PC-9 (cell line): ENCODE data around the gene SDK2. TPM values are rescaled to one million over a fixed set of nuclear protein-coding genes. Genes with fewer than 3 reads are reported as not detected.

Source experiments
- BruUV-seq: library from RNA; stranded (reverse); fragments of 400-500 nt; replicated peaks from 2 replicates; lab custom pipeline; 2021; lab: Mats Ljungman, UMichigan
- CTCF ChIA-PET: fragments of 300-600 bp; sonication (Branson Sonifier 250); formaldehyde crosslinking; loops from one replicate; lab custom pipeline; 2022; ENCODE audit warnings: antibody characterized with exemption; lab: Charles Lee
- POLR2A ChIA-PET: fragments of 300-600 bp; sonication (Branson Sonifier 250); formaldehyde crosslinking; loops from one replicate; lab custom pipeline; 2022; ENCODE audit warnings: antibody characterized with exemption; ENCODE audit not compliant: unreplicated experiment; lab: Charles Lee
- DNase-seq, 2 experiments: peaks; one replicate each; pipeline versions ENCODE4 v3.0.0 to v3.0.0-alpha.2; 2015 to 2022; ENCODE audit warnings: mixed read lengths in 1 of 2
- H2AFZ ChIP-seq: fragments of 200-600 bp; sonication (generic); 2 replicates; pipeline ENCODE4 v1.8.1; 2017; ENCODE audit warnings: antibody characterized with exemption
- H3F3A ChIP-seq: fragments of 200-600 bp; sonication (generic); 2 replicates; pipeline ENCODE4 v1.8.1; 2017; ENCODE audit warnings: antibody characterized with exemption, mild to moderate bottlenecking, low read depth; ENCODE audit not compliant: insufficient read depth
- H3K27ac ChIP-seq: fragments of 200-600 bp; sonication (generic); 2 replicates; pipeline ENCODE4 v1.6.1; 2016; ENCODE audit warnings: mixed run types
- H3K27me3 ChIP-seq: fragments of 200-600 bp; sonication (generic); 2 replicates; pipeline ENCODE4 v1.6.1; 2016; ENCODE audit warnings: low read depth, mixed run types; ENCODE audit not compliant: insufficient read depth
- H3K36me3 ChIP-seq: fragments of 200-600 bp; sonication (generic); 2 replicates; pipeline ENCODE4 v1.6.1; 2016; ENCODE audit warnings: low read depth, mixed run types
- H3K4me1 ChIP-seq: fragments of 200-600 bp; sonication (generic); replicated peaks from 2 replicates; pipeline ENCODE4 v1.6.1; 2016; ENCODE audit warnings: mixed run types; ENCODE audit not compliant: insufficient read depth
- H3K4me2 ChIP-seq: fragments of 200-600 bp; sonication (generic); 2 replicates; pipeline ENCODE4 v1.6.1; 2017; ENCODE audit warnings: mixed run types
- H3K4me3 ChIP-seq: fragments of 200-600 bp; sonication (generic); 2 replicates; pipeline ENCODE4 v1.6.1; 2016; ENCODE audit warnings: mixed run types
- H3K79me2 ChIP-seq: fragments of 200-600 bp; sonication (generic); 2 replicates; pipeline ENCODE4 v1.6.1; 2017; ENCODE audit warnings: low read depth, mixed run types
- H3K9me2 ChIP-seq: fragments of 200-600 bp; sonication (generic); 2 replicates; pipeline ENCODE4 v1.8.1; 2017; ENCODE audit warnings: mild to moderate bottlenecking; ENCODE audit not compliant: insufficient read depth
- H3K9me3 ChIP-seq: fragments of 200-600 bp; sonication (generic); 2 replicates; pipeline ENCODE4 v1.8.1; 2016; ENCODE audit warnings: low read depth; ENCODE audit not compliant: insufficient read depth
- H4K20me1 ChIP-seq: fragments of 200-600 bp; sonication (generic); 2 replicates; pipeline ENCODE4 v1.8.1; 2017; ENCODE audit not compliant: insufficient read depth
- CTCF ChIP-seq: fragments of 200-600 bp; sonication (generic); conservative IDR thresholded peaks from 2 replicates; pipeline ENCODE4 v1.6.1; 2017; ENCODE audit warnings: mixed run types, antibody characterized with exemption, mild to moderate bottlenecking, moderate library complexity
- EZH2 ChIP-seq: fragments of 200-600 bp; sonication (generic); IDR thresholded peaks from 2 replicates; pipeline ENCODE4 v1.8.0; 2017; ENCODE audit warnings: antibody characterized with exemption, low read depth
- intact Hi-C: fragments of 100-400 bp; cut with micrococcal nuclease; formaldehyde crosslinking; loops from one replicate; pipeline ENCODE4 v1.10.0; 2022; ENCODE audit not compliant: unreplicated experiment
- total RNA-seq: library from RNA; stranded (reverse); gene quantifications from 2 replicates; pipeline ENCODE4 v1.2.3, GENCODE V29; 2021

Gene SDK2
- total RNA-seq, 1 experiment from 2014 or later, result 0.04 TPM

GRCh38 chr17:73357318-73357717 is 286.9 kb downstream of the SDK2 start:
- 0 out of 2 replicates have a peak, but pooled peaks cover 7% of the 10 kb centered on the region for H3F3A ChIP-seq
- H3K4me1 ChIP-seq, result peaks cover 11% of the 10 kb centered on the region
- BruUV-seq, result no TSS peak
- H3K27me3 ChIP-seq, result no peaks in the 10 kb centered on the region
- H3K4me2 ChIP-seq, result no peak overlapping the region
- CTCF ChIA-PET, result no interaction called here
- TF ChIP-seq EZH2 (no peak), CTCF (no peak)
- H3K4me3 ChIP-seq, result no peak overlapping the region
- no peak overlapping the region for H2AFZ ChIP-seq
- DNase-seq, result no peak
- H3K9me3 ChIP-seq, result no peaks in the 10 kb centered on the region
- no peaks in the 10 kb centered on the region for H3K79me2 ChIP-seq
- H3K36me3 ChIP-seq, result no peaks in the 10 kb centered on the region
- H3K9me2 ChIP-seq, result no peaks in the 10 kb centered on the region
- H4K20me1 ChIP-seq, result no peaks in the 10 kb centered on the region
- intact Hi-C loops, result no loop called here
- POLR2A ChIA-PET, result no interaction called here
- H3K27ac ChIP-seq, result no peak overlapping the region

GRCh38 chr17:73356561-73357170 is 287.6 kb downstream of the SDK2 start:
- Histone ChIP-seq H3K4me3 (no peak overlapping the region), H3K4me1 (peaks cover 11% of the 10 kb centered on the region), H3K4me2 (no peak overlapping the region), H2AFZ (no peak overlapping the region), H3K9me3 (no peaks in the 10 kb centered on the region), H3F3A (0 out of 2 replicates have a peak, but pooled peaks cover 7% of the 10 kb centered on the region), H3K9me2 (no peaks in the 10 kb centered on the region), H3K36me3 (no peaks in the 10 kb centered on the region), H3K79me2 (no peaks in the 10 kb centered on the region), H3K27ac (no peak overlapping the region), H3K27me3 (no peaks in the 10 kb centered on the region), H4K20me1 (no peaks in the 10 kb centered on the region)
- POLR2A ChIA-PET, result no interaction called here
- BruUV-seq, result no TSS peak
- CTCF ChIA-PET, result no interaction called here
- TF ChIP-seq EZH2 (no peak), CTCF (no peak)
- DNase-seq, result no peak
- intact Hi-C loops, result no loop called here

- Histone ChIP-seq H3F3A (0 out of 2 replicates have a peak, but pooled peaks cover 7% of the 10 kb centered on the region), H3K4me1 (peaks cover 1% of the 10 kb centered on the region), H2AFZ (no peak overlapping the region), H3K4me3 (no peak overlapping the region), H3K9me3 (no peaks in the 10 kb centered on the region), H3K9me2 (no peaks in the 10 kb centered on the region), H3K27ac (no peak overlapping the region), H3K4me2 (no peak overlapping the region), H3K36me3 (no peaks in the 10 kb centered on the region), H3K27me3 (no peaks in the 10 kb centered on the region), H4K20me1 (no peaks in the 10 kb centered on the region), H3K79me2 (no peaks in the 10 kb centered on the region)
- intact Hi-C loops, result no loop called here
- ChIA-PET CTCF (no interaction called here), POLR2A (no interaction called here)
- TF ChIP-seq EZH2 (no peak), CTCF (no peak)
- no TSS peak for BruUV-seq
- DNase-seq, result no peak
Observed at GRCh38 chr17:73354423-73355284, 289.6 kb downstream of the SDK2 start.
